Omental fat pad (tissue), 4 donors: ENCODE data around the gene CARD16. TPM values are rescaled to one million over a fixed set of nuclear protein-coding genes. Genes with fewer than 3 reads are reported as not detected.
A peak's percentile ranks its signal among the peaks of the same experiment; 100 is the strongest.

Experiments used
- ATAC-seq: fragments of 150-250 bp; one replicate; pipeline ENCODE4 v1.9.1; 2016; ENCODE audit warnings: mild to moderate bottlenecking, moderate library complexity; ENCODE audit not compliant: low FRiP score
- DNase-seq: peaks from one replicate; pipeline ENCODE4 v3.0.0-alpha.2; 2019; ENCODE audit warnings: low spot score
- total RNA-seq, 4 donors: library from RNA; depleted of rRNA; stranded (reverse); fragments of >200 nt; gene quantifications; one replicate each; pipeline ENCODE4 v1.1.0, GENCODE V29; 2016
- TF ChIP-seq, protein P1 (sequence below), 3 donors: fragments of 450-650 bp; IDR thresholded peaks; one replicate each; pipeline ENCODE4 v1.5.1; 2016 to 2017; ENCODE audit warnings: antibody characterized with exemption in 3 of 3, mild to moderate bottlenecking in 3 of 3, moderate library complexity in 2 of 3

Gene CARD16
- total RNA-seq, 4 donors from 2014 or later = 8.8 to 22.2 (median 11.8) TPM

- DNase-seq = no peak
- ATAC-seq = no peak
- TF ChIP-seq, protein P1, sequence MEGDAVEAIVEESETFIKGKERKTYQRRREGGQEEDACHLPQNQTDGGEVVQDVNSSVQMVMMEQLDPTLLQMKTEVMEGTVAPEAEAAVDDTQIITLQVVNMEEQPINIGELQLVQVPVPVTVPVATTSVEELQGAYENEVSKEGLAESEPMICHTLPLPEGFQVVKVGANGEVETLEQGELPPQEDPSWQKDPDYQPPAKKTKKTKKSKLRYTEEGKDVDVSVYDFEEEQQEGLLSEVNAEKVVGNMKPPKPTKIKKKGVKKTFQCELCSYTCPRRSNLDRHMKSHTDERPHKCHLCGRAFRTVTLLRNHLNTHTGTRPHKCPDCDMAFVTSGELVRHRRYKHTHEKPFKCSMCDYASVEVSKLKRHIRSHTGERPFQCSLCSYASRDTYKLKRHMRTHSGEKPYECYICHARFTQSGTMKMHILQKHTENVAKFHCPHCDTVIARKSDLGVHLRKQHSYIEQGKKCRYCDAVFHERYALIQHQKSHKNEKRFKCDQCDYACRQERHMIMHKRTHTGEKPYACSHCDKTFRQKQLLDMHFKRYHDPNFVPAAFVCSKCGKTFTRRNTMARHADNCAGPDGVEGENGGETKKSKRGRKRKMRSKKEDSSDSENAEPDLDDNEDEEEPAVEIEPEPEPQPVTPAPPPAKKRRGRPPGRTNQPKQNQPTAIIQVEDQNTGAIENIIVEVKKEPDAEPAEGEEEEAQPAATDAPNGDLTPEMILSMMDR (IDR thresholded peaks at IDR 0.05) = no peak
Observed at GRCh38 chr11:105054723-105055493, 9.8 kb upstream of the CARD16 start.

- ATAC-seq (no peak), DNase-seq (no peak)
- TF ChIP-seq, protein P1 (IDR thresholded peaks at IDR 0.05) = no peak
Observed at GRCh38 chr11:105052487-105052886, 7.4 kb upstream of the CARD16 start.

GRCh38 chr11:105051559-105051958, 6.4 kb upstream of the CARD16 start:
- TF ChIP-seq, protein P1 (IDR thresholded peaks at IDR 0.05) = no peak
- DNase-seq (no peak), ATAC-seq (no peak)

GRCh38 chr11:105049481-105049880, 4.3 kb upstream of the CARD16 start:
- DNase-seq = no peak
- no peak for ATAC-seq
- TF ChIP-seq, protein P1 (IDR thresholded peaks at IDR 0.05) = no peak

GRCh38 chr11:105046898-105047579, 1.9 kb upstream of the CARD16 start:
- peak; percentile 50 for ATAC-seq
- DNase-seq = no peak
- TF ChIP-seq, protein P1 (IDR thresholded peaks at IDR 0.05) = no peak

- DNase-seq = no peak
- TF ChIP-seq, protein P1 (IDR thresholded peaks at IDR 0.05) = no peak
- no peak for ATAC-seq
Observed at GRCh38 chr11:105045676-105046296, 651 bp upstream of the CARD16 start.
